Measurements from ENCODE around the gene HPGDS.

DNA sequence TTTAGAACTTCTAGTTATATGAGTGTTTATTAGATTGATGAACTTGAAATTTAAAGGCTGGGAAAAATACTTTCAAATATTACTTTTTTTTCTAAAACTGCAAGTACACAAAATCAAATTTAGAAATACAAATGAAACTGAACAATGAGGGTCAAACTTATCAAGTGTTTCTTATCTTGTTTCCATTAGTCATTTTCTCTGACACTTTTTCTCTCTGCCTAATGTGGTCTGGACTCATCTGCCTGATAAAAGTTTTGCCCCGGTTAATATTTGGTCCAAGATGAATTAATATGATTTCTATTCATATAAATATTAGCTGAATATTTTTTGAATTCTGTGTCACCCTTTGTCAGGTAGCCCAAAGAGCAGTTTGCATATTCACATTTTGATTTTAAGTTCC lies 8.7 kb upstream of the HPGDS start:
- no peak for TF ChIP-seq EZH2 (IDR thresholded peaks at IDR 0.05; ENCODE audit: low read length)
- TF ChIP-seq, protein P1, sequence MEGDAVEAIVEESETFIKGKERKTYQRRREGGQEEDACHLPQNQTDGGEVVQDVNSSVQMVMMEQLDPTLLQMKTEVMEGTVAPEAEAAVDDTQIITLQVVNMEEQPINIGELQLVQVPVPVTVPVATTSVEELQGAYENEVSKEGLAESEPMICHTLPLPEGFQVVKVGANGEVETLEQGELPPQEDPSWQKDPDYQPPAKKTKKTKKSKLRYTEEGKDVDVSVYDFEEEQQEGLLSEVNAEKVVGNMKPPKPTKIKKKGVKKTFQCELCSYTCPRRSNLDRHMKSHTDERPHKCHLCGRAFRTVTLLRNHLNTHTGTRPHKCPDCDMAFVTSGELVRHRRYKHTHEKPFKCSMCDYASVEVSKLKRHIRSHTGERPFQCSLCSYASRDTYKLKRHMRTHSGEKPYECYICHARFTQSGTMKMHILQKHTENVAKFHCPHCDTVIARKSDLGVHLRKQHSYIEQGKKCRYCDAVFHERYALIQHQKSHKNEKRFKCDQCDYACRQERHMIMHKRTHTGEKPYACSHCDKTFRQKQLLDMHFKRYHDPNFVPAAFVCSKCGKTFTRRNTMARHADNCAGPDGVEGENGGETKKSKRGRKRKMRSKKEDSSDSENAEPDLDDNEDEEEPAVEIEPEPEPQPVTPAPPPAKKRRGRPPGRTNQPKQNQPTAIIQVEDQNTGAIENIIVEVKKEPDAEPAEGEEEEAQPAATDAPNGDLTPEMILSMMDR (optimal IDR thresholded peaks at IDR 0.05 in 1 of 3, IDR thresholded peaks at IDR 0.05 in 1 of 3, conservative IDR thresholded peaks at IDR 0.05 in 1 of 3; ENCODE audit: extremely low read depth in 1 of 3, insufficient read depth in 2 of 3, low read length in 3 of 3): no peak

Data from keratinocyte (primary cell).